HCT116 (cell line): Measurements from ENCODE around the gene RRP12.

Source experiments
- ATF3 ChIP-seq: IDR thresholded peaks from 2 replicates; pipeline ENCODE4 v1.6.1; 2012
- CBX3 ChIP-seq: IDR thresholded peaks from 2 replicates; pipeline ENCODE4 v1.6.1; 2012; ENCODE audit warnings: low read depth
- CEBPB ChIP-seq: IDR thresholded peaks from 2 replicates; pipeline ENCODE4 v1.6.1; 2012; ENCODE audit warnings: low read depth
- CTCF ChIP-seq, 3 experiments: fragments of 200-600 bp in 1 of 3; sonication (generic) in 1 of 3; IDR thresholded peaks in 2 of 3; conservative IDR thresholded peaks in 1 of 3; 2 replicates each; pipeline ENCODE4 v1.5.1; 2012 to 2017; ENCODE audit warnings: low read depth in 2 of 3, low read length in 2 of 3, antibody characterized with exemption in 1 of 3, borderline replicate concordance in 1 of 3, control low read depth in 1 of 3, mild to moderate bottlenecking in 1 of 3, mixed read lengths in 1 of 3, mixed run types in 1 of 3, moderate library complexity in 1 of 3; ENCODE audit not compliant: insufficient read depth in 1 of 3
- EZH2 ChIP-seq: fragments of 200-600 bp; sonication (generic); IDR thresholded peaks from 2 replicates; pipeline ENCODE4 v1.6.1; 2017; ENCODE audit warnings: antibody characterized with exemption, mixed run types
- EZH2phosphoT487 ChIP-seq: fragments of 200-600 bp; IDR thresholded peaks from 2 replicates; pipeline ENCODE4 v1.6.1; 2018; ENCODE audit warnings: antibody characterized with exemption, borderline replicate concordance
- JUND ChIP-seq: IDR thresholded peaks from 2 replicates; pipeline ENCODE4 v1.6.1; 2012
- MAX ChIP-seq: IDR thresholded peaks from 2 replicates; pipeline ENCODE4 v1.6.1; 2012
- POLR2A ChIP-seq: IDR thresholded peaks from 2 replicates; pipeline ENCODE4 v1.7.0; 2011; ENCODE audit warnings: borderline replicate concordance; ENCODE audit not compliant: insufficient read depth, insufficient read length; ENCODE audit errors: extremely low read depth
- POLR2AphosphoS5 ChIP-seq: IDR thresholded peaks from 2 replicates; pipeline ENCODE4 v1.6.1; 2011; ENCODE audit warnings: mild to moderate bottlenecking, low read depth, low read length, moderate library complexity
- SRF ChIP-seq: IDR thresholded peaks from 2 replicates; pipeline ENCODE4 v1.6.1; 2012; ENCODE audit warnings: low read depth
- ZBTB33 ChIP-seq: IDR thresholded peaks from 2 replicates; pipeline ENCODE4 v1.6.1; 2011; ENCODE audit warnings: mild to moderate bottlenecking, low read length, moderate library complexity; ENCODE audit not compliant: insufficient replicate concordance; ENCODE audit errors: extremely low read depth
- ZNF274 ChIP-seq: fragments of 200-500 bp; sonication (Bioruptor generic); IDR thresholded peaks from 2 replicates; pipeline ENCODE4 v1.6.1; 2014; ENCODE audit warnings: mild to moderate bottlenecking, low read depth, low read length, inconsistent platforms

- TF ChIP-seq ATF3 (no peak), POLR2A (no peak), ZNF274 (no peak), POLR2AphosphoS5 (0 out of 2 replicates have a peak, but pooled peaks have one; percentile 20), EZH2 (no peak), JUND (no peak), MAX (peak; percentile 37; the same call in 1 of the 2 replicates), EZH2phosphoT487 (no peak), CTCF (IDR thresholded peaks at IDR 0.05 in 2 of 3, conservative IDR thresholded peaks at IDR 0.05 in 1 of 3; ENCODE audit: borderline replicate concordance in 1 of 3, insufficient read depth in 1 of 3, low read depth in 2 of 3, low read length in 2 of 3) (peak; percentile 76 to 97 (median 80)), CBX3 (peak; percentile 48; the same call in 1 of the 2 replicates), CEBPB (no peak), SRF (peak; percentile 79), ZBTB33 (no peak)
Measured at GRCh38 chr10:97407211-97407951, 6.2 kb upstream of the RRP12 start.
